Activated CD4-positive, CD25-positive, alpha-beta regulatory T cell (primary cell): ENCODE data around the gene TBC1D22A.

Experiments
- DNase-seq, 4 experiments: peaks; one replicate each; lab custom pipeline; 2025; lab: John Stamatoyannopoulos, UW

Gene TBC1D22A

GRCh38 chr22:47191671-47192650, 429.5 kb downstream of the TBC1D22A start:
- no peak for DNase-seq

DNA sequence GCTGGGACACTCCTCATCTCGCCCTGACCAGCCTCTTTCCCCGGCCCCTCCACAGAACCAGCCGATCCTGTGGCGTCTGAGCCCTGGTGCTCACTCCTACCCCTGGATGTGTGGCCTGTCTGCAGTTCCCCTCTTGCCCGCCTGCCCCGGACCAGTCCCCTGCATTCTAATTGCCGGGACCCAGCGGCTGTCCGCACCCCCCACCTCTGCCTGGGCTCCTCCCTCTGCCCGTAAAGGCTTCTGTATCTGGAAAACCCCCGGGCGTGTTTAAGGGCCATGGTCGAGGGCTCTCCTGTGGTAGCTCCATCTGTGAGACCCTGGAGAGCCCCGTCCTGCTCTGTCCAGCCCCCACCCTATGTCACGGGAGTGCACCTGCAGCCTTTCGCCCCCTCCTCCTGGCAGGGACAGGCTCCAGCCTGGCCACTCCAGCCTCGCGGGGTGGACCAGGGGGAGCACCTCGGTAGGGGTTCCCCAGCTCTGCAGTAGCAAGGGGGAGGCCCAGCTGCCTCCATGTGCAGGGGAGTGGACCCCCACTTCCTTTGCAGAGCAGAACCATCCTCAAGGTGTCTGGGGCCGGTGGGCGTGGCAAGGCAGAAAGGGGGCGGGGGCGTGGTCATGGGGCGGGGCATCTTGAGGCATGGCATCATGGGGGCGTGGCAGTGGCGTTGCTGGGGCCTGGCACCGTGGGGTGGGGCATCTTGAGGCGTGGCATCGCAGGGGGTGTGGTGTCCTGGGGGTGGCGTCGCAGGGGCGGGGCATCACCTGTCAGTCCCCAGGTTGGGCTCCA, 430.4 kb downstream of the TBC1D22A start:
- DNase-seq = no peak

- no peak for DNase-seq
Measured at GRCh38 chr22:47193606-47194329, 431.3 kb downstream of the TBC1D22A start.

DNA sequence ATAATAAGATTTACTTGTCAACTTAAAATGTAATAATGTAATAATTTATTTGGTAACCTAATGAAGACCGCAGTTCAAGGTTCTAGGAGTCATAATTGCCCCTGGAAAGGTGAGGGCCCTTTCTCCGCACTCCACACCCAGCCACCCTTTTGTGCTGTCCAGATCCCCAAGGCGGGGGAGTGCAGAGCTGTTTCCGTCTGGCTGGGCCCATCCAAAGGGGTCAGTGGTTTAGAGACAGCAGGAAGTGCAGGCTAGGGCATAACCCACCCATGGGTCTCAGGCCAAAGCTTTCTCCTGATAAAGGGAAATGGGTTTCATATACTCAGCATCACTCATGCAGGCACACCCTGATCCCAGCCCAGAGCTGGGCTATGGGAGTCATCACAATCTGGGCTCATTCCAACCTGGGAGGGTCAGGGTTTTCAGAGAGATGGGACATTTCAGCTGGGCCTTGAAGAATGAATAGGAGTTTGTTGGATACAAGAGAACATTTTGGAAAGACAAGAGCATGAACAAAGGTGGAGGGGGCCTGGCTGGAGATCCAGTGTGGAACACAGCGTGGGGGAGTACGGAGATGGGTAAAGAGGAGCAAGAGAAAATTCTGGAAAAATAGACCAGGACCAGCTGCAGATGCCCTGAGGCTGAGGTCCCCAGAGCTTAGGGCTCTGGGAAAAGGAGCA, 432.2 kb downstream of the TBC1D22A start:
- DNase-seq = no peak

DNA sequence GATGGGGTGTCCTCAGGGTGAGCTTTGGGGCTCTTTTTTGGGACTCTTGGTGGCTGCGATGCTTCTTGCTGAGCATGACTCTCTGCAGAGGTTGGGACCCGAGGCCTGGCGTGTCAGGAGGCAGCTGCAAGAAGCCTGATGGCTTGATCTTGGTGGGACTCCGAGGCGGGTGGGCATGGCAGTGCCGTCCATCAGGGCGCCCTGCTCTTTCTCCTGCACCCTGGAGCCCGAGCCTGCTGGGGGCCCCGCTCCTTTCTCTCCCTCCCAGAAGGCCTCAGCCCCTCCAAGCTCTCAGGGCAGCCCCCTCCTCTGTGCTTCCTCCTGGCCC, 432.7 kb downstream of the TBC1D22A start:
- DNase-seq = no peak

DNA sequence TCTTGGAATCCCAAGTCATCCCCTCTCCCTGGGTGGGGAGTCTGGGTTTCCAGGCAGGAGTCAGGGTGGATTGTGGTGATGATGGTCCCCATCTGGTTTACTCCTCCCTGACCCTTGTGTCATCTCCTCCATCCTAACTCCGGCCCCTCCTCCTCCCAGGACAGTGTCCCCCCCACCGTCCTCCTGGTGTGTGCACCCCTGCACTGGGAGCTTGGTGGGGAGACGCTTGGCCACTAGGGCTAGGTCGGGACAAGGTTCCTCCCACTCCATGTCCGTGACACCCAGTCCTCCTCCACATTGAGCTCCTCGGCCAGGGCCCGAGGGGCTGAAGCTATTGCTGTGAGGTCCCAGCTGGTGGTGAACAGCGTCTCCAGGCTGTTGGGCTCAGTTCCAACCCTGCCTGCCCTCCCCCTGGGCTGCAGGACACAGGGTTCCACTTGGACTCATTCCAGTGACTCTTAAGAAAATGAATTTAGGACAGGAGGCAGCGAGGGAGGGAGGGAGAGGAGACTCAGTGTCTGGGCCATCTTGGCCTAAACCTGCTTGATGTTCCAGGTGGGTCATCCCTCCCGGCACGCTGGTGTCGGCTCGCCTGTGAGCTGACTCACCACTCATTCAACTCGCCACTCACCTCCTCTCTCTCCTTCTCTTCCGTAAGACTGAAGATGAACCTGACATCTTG, 433.2 kb downstream of the TBC1D22A start:
- no peak for DNase-seq

DNA sequence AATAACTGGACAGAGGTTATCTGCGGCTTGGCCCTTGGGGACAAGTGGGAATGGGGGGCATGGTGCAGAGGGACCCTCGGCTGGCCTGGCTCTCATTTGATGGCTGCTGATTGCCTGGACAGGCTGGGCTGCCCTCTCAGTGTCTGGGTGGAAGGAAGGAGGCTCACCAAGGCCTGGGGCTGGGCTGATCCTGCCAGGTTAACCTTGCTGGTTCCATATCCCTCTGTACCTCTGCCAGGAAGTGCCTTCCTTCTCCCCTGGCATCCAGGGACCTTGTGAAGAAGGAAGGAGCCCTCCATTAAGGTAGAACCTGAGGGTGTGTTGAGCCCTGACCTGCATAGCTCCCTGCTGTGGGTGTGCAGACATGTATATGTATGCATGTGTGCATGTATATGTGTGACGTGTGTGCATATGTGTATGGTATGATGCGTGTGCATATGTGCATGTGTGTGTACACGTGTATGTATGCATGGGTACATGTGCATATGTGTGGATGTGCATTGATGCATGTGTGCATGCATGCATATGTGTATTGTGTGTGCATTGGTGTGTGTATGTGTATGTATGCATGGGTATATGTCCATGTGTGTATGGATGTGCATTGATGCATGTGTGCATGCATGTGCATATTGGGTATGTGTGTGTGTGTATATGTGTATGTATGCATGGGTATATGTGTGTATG, 433.9 kb downstream of the TBC1D22A start:
- DNase-seq = no peak

GRCh38 chr22:47196881-47197772, 434.7 kb downstream of the TBC1D22A start:
- no peak for DNase-seq

DNA sequence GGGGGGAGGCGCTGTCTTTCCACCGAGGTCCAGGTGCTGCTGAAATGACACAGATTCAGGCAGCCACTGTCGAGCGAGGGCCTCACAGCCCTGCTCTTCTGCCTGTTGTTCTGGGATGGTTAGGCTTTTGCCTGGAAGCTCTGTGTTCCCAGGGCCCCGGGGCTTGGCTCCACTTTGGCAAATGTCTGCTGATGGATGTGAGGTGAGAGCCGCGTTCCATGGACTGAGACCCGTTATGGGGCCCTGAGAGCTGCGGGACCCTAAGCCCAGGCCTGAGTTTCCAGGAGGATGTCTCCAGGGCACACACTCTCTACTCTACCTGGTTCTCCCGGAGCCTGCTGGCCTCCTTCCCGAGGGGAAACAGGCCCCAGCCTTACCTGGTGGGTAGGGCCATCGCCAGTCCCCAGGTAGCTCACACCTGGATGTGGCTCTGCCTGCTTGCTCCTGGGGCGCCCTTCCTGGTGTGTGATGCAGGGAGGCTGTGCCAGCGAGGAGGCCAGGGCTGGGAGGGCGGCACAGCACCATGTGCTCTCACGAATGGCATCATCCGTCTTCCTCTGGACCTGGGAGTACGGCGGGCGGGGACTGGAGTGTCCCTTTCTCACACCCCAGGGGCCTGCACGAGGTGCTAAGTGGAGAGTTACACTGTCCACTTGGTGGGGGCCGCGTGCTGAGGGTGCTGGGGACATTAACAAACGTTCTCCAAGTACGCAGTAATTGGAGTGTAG, 435.5 kb downstream of the TBC1D22A start:
- DNase-seq = no peak

DNA sequence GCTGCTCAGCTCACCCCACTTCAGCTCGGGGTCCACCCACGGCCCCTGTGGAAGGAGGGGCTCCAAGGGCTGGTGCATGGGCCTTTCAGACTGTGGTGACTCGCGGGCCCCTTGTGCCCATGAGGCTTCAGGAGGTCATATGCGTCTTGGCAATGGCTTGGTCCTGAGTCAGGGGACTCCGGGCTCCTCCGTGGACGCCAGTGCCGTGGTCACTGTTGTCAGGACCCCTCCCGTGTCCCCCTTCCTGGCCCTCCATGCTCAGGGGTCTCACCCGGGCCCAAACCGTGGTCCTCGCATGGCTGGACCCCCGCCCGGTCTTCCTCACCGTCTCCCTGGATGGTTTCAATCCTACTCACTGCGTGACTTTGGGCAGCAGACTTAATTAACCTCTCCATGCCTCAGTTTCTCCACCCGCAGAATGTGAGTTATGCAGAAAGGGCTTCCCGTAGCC, 436.4 kb downstream of the TBC1D22A start:
- no peak for DNase-seq

DNA sequence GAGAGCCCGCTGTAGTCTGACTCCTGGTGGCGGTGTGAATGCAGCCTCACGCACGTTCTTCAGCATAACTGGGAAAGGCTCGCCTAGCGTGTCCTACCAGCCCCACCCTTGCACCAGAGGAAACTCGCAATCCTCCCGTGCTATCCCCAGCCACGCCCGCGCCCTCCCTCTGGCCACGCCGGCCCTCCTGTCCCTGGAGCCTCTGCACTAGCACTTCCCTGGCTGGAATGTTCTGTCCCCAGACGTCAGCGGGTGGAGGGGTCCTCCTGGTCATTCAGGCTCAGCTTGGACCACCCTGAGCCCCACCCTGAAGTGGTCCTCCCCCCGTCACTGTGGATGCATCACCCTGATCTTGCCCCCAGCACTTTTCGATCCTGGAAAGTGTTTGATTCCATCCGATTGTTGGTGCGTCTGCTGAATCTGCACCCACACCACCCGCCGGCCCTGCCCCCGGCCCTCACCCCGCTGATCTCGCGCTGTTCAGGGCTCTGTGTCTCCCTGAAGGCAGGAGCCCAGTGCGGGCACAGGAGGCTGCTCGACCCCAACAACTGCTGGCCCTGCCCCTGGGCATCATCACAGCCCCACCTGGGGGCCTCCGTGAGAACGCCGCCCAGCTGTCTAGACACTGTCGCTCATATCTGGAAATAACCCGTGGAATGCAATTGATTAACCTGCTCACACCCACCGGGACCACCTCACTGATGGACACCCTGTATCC, 437.0 kb downstream of the TBC1D22A start:
- no peak for DNase-seq

DNA sequence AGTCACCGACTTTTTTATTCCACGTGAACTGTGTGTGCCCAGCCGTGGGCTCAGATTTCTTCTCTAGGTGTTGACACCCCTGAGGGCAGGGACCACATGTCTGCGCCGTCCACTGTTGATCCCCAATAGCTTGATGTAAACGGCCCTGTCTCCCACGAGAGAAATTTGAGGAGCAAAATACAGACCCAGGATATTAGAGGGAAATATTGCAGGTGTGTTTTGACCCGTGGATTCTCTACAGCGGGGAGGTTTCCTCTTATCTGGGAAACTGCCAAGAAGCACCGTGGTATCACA, 437.5 kb downstream of the TBC1D22A start:
- no peak for DNase-seq

DNA sequence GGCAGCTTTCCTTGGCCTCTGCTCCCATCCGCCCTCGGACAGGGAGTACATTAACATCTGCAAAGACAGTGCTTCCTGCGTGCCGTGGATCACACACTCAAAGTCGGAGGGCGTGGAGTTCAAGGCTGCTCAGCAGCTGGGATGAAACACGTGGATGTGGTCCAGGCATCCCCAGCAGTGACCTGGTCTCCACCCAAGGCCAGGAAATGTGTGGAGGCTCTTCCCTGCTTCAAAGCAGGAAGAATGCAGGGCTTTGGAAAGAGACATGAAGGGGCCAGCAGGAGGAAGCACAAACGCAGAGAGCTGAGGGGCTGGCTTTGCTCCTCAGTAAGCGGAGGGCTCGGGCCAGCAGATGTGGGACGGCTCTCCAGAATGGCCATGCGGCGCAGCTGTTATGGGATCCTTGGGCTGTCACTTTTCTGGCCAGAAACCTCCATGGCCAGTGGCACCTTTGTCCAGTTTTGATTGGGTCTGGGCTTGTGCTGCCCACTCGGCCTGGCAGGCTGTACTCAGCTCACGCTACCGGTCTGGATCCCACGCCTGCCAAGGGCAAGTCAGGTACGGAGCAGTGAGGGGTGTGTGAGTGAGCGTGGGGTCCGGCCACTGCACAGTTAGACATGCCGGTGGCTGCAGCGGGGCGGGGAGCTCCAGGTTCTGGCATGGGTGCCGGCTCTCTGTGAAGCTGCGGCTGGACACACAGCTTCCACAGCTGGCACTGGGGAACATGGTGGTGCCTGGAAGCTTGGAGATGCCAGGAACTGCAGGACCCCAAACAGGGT, 438.0 kb downstream of the TBC1D22A start:
- DNase-seq = no peak

GRCh38 chr22:47201186-47201995, 438.9 kb downstream of the TBC1D22A start:
- DNase-seq = no peak

- DNase-seq = no peak
Measured at GRCh38 chr22:47201996-47202818, 439.8 kb downstream of the TBC1D22A start.
